HG02571 (cell line): ENCODE data around the gene CNPY1.

ENCODE experiments used
- ATAC-seq: cut with Tn5 transposase; IDR thresholded peaks from one replicate; pipeline ENCODE4 v1.9.1; 2021; ENCODE audit warnings: mild to moderate bottlenecking, moderate library complexity; ENCODE audit not compliant: unreplicated experiment

The CNPY1 gene

GRCh38 chr7:155514296-155514695 lies 32.1 kb downstream of the CNPY1 start:
- no peak for ATAC-seq

GRCh38 chr7:155513543-155514285 lies 32.6 kb downstream of the CNPY1 start:
- ATAC-seq: no peak

- no peak for ATAC-seq
These were observed 34.0 kb downstream of the CNPY1 start for GRCh38 chr7:155512246-155512887.

- no peak for ATAC-seq
These were observed 34.7 kb downstream of the CNPY1 start for GRCh38 chr7:155511702-155511996.

GRCh38 chr7:155510975-155511701 lies 35.2 kb downstream of the CNPY1 start:
- no peak for ATAC-seq

- ATAC-seq: no peak
These were observed 36.4 kb downstream of the CNPY1 start for GRCh38 chr7:155509725-155510551.

- no peak for ATAC-seq
These were observed 37.0 kb downstream of the CNPY1 start for GRCh38 chr7:155509359-155509724.

GRCh38 chr7:155508376-155509358 lies 37.7 kb downstream of the CNPY1 start:
- no peak for ATAC-seq

- ATAC-seq: no peak
These were observed 38.8 kb downstream of the CNPY1 start for GRCh38 chr7:155507576-155507975.

- no peak for ATAC-seq
These were observed 39.5 kb downstream of the CNPY1 start for GRCh38 chr7:155506854-155507337.

GRCh38 chr7:155505422-155505793 lies 41.0 kb downstream of the CNPY1 start:
- no peak for ATAC-seq

- ATAC-seq: no peak
These were observed 49.0 kb downstream of the CNPY1 start for GRCh38 chr7:155497149-155497901.

- ATAC-seq: no peak
These were observed 49.9 kb downstream of the CNPY1 start for GRCh38 chr7:155496267-155497005.

- no peak for ATAC-seq
These were observed 50.7 kb downstream of the CNPY1 start for GRCh38 chr7:155495440-155496248.

GRCh38 chr7:155494551-155494950 lies 51.8 kb downstream of the CNPY1 start:
- no peak for ATAC-seq

- no peak for ATAC-seq
These were observed 52.4 kb downstream of the CNPY1 start for GRCh38 chr7:155493744-155494538.

- no peak for ATAC-seq
These were observed 54.5 kb downstream of the CNPY1 start for GRCh38 chr7:155491812-155492211.
